ENCODE results near the gene ZNF598.

- TF ChIP-seq CTCF (IDR thresholded peaks at IDR 0.05) (no peak), ZFX (IDR thresholded peaks at IDR 0.05; ENCODE audit: borderline replicate concordance) (no peak)
Observed at GRCh38 chr16:2040041-2040786, 30.6 kb upstream of the ZNF598 start.

All from 22Rv1 (cell line).